ENCODE measurements around the gene DCXR.
A peak's percentile ranks its signal among the peaks of the same experiment; 100 is the strongest.

DCXR gene

DNA sequence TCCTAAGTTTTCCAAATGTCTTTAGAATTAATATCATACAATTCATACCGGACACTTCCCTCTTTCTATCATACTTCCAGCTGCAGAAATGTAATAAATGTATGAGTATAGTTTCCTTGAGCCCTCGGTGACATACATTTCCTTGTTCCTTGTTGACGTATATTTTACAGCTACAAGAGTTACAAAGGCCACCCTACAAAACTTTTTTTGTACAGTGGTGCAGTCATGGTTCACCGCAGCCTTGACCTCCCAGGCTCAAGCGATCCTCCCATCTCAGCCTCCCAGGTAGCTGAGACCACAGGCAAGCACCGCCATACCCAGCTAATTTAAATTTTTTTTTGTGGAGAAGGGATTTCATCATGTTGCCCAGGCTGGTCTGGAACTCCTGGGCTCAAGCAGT, 35.3 kb upstream of the DCXR start:
- no peak for DNase-seq

GRCh38 chr17:82070611-82071010, 33.1 kb upstream of the DCXR start:
- DNase-seq: no peak

GRCh38 chr17:82065638-82066303, 28.3 kb upstream of the DCXR start, which contains the start of gene DUS1L:
DUS1L (minus strand) TSS chr17:82065804; CDS start chr17:82065059, 745 bp downstream.
- DNase-seq: peak; percentile 37 to 69 (median 55)

DNA sequence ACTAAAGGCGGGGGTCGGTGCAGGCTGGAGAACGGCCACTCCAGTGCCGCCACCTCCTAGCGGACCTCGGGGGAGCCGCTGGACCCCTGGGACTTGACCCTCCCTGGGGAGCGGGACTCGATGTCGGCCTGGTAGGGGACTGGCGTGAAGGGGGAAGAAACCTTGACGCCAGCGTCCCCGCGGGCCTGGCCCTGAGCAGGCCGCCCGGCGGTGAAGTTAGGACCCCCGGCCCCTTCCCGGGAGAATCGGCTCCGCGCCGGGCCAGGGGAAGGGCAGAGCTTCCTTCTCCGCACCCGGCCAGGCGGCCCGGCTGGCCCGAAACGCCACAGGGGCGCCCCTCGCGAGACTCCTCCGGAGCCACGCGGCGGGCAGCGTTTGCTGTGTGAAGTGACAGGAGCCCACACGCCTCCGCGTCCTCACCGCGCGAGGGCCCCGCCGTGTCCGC, 27.7 kb upstream of the DCXR start:
- DNase-seq: peak in 1 of 4 experiments; percentile 42

GRCh38 chr17:82064433-82065192, 27.1 kb upstream of the DCXR start:
- DNase-seq: no peak

- no peak for DNase-seq
Observed at GRCh38 chr17:82063424-82064415, 26.2 kb upstream of the DCXR start.

- no peak for DNase-seq
Observed at GRCh38 chr17:82062984-82063368, 25.5 kb upstream of the DCXR start.

DNA sequence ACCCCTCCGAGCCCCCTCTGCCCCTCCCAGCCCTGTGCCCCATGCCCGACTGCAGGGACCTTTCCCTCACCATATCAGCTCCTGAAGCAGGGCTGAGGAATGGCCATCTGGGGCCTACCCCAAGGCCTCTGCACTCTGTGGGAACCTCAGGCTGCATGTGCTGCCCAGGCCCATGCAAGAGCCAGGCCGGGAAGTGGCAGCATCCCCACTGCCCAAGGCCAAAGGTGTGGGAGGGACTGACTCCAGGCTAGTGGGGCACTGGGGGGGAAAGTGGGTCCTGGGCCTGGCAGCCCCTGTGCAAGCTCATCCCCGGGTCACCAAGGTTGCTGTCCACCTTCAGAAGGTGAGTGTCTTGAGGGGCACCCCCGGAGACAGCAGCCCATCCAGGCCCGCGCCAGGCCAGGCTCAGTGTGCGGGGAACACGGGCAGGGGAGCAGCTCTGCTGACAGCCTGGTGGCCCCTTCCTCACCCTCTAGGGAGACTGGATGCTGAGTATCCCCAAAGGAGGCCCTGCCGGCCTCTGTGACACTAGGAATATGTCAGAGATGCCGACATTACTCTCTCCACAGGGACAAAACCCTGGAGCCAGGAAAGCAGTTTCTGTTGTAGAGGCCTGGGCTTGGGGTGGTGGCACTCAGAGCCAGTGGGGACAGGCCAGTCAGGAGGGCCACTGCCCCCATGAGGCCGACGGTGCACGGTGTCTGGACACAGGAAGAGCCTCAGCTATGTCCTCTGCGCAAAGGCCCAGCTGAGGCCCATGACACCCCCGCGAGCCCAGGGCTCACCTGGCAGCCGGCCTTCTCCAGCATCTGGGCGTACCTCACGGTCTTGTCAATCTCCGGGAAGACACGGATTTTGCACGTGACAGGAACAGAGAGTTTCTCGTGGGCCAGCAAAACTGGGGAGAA, 24.8 kb upstream of the DCXR start:
- no peak for DNase-seq

DNA sequence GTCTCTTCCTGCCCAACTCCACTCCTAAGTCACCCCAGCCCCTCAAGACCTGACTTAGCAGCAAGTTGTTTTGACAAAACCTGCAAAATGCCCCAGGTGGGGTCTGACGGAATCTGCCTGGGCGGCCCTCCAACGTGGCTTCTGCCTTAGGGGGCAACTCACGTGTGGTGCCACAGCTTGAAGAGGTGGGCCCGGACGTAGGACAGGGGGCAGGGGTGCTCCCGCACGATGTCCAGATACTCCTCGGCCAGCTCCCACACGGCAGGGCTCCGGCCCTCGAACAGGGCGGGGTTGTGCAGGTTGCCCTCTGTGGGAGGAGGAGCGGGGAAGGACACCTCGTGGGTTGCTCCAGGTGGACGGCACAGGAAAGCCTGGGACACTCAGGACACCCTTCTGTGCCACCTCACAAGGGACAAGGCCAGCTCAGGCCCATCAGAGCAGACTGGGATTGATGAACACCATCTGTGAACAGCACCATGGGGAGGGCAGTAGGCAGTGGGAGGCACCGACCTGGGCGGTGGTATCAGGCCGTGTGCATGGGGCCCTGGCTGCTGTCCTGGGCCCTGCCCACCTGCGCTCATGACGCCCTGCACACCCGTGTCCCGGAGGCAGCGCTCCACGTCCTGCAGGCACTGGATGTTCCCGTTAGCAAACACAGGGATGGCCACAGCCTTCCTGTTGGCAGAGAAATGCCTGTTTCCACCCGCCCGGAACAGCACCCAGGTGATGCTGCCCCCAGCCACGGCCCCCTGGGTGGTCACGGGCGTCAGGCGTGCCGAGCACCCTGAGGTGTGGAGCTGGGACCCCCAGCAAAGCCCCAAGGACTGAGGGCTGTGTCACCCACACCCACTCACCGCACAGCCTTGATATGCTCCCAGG, 23.8 kb upstream of the DCXR start:
- no peak for DNase-seq

- DNase-seq: no peak
Observed at GRCh38 chr17:82060614-82061013, 23.1 kb upstream of the DCXR start.

GRCh38 chr17:82060001-82060380, 22.5 kb upstream of the DCXR start:
- DNase-seq: no peak

- no peak for DNase-seq
Observed at GRCh38 chr17:82059272-82060000, 21.9 kb upstream of the DCXR start.

- DNase-seq: no peak
Observed at GRCh38 chr17:82058855-82059249, 21.4 kb upstream of the DCXR start.

- no peak for DNase-seq
Observed at GRCh38 chr17:82058230-82058854, 20.8 kb upstream of the DCXR start.

DNA sequence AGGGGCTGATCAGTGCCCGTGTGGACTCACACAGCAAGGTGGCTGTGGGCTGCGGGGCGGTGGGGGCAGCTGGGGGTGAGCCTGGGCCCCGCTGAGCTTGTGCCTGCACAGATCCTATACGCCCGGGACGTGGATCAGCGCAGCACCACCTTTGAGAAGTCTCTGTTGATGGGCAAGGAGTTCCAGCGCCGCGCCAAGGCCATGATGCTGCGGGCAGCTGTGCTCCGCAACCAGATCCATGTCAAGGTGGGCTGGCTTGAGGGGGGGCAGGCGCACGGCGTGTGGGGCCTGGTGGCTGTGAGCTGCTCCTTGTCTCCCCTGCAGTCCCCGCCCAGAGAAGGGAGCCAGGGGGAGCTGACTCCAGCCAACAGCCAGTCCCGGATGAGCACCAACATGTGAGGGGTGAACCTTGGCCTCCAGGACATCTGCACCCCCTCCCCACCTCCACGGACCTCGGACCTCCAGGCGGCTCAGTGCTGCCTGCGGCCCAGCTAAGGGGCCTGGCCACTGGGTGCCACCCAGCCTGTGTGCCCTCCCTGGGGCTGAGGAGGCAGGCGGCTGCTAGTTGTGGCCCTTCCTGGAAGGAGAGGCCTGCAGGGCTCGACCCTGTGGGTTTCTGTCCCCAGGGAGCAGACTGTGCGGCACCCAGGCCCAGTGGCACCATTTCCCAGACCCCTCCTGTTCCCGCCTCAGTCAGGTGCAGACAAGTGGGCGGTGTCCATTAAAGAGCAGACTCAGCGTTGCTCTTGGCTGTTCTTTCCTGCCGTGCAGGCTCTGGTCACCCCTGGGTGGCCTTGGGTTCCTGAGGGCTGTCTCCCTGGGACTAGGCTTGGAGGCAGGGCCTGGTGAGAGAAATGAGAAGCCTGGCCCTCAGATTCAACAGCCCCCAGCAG, 19.5 kb upstream of the DCXR start:
- DNase-seq: no peak

- no peak for DNase-seq
Observed at GRCh38 chr17:82055965-82056728, 18.6 kb upstream of the DCXR start.

- no peak for DNase-seq
Observed at GRCh38 chr17:82055023-82055964, 17.8 kb upstream of the DCXR start.
